ENCODE data around the gene SNHG17.

The SNHG17 gene

GRCh38 chr20:38406476-38406875 lies 28.7 kb downstream of the SNHG17 start:
- TF ChIP-seq POLR2AphosphoS5 (IDR thresholded peaks at IDR 0.05; ENCODE audit: low read depth) (no peak), SPI1 (IDR thresholded peaks at IDR 0.05; ENCODE audit: borderline replicate concordance, low read depth) (no peak), REST (IDR thresholded peaks at IDR 0.05; ENCODE audit: insufficient replicate concordance, low read depth) (no peak), GABPA (IDR thresholded peaks at IDR 0.05; ENCODE audit: low read depth) (no peak)
- TF ChIP-seq, protein P1, sequence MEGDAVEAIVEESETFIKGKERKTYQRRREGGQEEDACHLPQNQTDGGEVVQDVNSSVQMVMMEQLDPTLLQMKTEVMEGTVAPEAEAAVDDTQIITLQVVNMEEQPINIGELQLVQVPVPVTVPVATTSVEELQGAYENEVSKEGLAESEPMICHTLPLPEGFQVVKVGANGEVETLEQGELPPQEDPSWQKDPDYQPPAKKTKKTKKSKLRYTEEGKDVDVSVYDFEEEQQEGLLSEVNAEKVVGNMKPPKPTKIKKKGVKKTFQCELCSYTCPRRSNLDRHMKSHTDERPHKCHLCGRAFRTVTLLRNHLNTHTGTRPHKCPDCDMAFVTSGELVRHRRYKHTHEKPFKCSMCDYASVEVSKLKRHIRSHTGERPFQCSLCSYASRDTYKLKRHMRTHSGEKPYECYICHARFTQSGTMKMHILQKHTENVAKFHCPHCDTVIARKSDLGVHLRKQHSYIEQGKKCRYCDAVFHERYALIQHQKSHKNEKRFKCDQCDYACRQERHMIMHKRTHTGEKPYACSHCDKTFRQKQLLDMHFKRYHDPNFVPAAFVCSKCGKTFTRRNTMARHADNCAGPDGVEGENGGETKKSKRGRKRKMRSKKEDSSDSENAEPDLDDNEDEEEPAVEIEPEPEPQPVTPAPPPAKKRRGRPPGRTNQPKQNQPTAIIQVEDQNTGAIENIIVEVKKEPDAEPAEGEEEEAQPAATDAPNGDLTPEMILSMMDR (IDR thresholded peaks at IDR 0.05; ENCODE audit: insufficient read depth, low read length): no peak
- Histone ChIP-seq H3K4me3 (replicated peaks; ENCODE audit: insufficient read depth, low read length) (no peak overlapping the region), H3K27me3 (ENCODE audit: insufficient read depth, poor library complexity, severe bottlenecking) (no peaks in the 10 kb centered on the region), H3K27ac (replicated peaks) (no peak overlapping the region)
- DNase-seq (ENCODE audit: low read depth in 1 of 2, low spot score in 1 of 2): no peak

DNA sequence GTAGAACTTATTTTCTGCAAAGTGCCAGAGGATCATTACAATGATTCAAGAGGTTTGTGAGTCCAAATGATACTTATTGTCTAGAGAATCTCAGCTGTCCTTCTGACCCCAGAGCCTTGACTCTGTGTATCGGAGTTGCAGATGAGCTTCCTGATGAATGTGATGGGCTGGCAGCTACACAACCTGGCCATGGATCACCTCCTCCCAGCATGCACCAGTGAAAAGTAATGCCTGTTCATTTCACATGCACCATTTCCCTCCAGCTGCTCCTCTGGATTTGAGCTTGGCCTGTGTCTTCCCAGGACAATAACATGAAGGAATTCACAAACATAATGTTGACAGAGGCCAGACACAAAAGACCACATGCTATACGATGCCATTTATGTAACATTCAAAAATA lies 30.0 kb downstream of the SNHG17 start:
- Histone ChIP-seq H3K27me3 (ENCODE audit: insufficient read depth, poor library complexity, severe bottlenecking) (no peaks in the 10 kb centered on the region), H3K27ac (replicated peaks) (no peak overlapping the region), H3K4me3 (replicated peaks; ENCODE audit: insufficient read depth, low read length) (no peak overlapping the region)
- DNase-seq (ENCODE audit: low read depth in 1 of 2, low spot score in 1 of 2): no peak
- TF ChIP-seq SPI1 (IDR thresholded peaks at IDR 0.05; ENCODE audit: borderline replicate concordance, low read depth) (no peak), GABPA (IDR thresholded peaks at IDR 0.05; ENCODE audit: low read depth) (no peak), POLR2AphosphoS5 (IDR thresholded peaks at IDR 0.05; ENCODE audit: low read depth) (no peak), REST (IDR thresholded peaks at IDR 0.05; ENCODE audit: insufficient replicate concordance, low read depth) (no peak)
- TF ChIP-seq, protein P1 (IDR thresholded peaks at IDR 0.05; ENCODE audit: insufficient read depth, low read length): no peak

DNA sequence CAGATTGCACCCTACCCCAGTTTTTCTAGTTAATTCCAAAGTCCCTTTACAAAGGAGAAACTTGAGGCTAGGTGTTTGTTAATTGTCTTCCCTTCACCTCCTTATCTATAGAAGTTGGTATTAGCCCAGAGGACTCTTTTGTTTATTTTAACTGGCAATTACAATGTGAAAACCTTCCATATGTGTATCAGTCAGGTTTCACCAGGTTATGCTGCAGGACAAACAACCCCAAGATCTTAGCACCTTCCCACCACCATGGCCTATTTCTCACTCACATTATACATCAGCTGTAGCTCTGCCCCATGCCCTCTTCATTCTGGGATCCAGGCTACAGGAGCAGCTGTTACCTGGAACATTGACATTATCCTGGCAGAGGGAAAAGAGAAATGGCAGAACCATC lies 31.1 kb downstream of the SNHG17 start:
- TF ChIP-seq POLR2AphosphoS5 (IDR thresholded peaks at IDR 0.05; ENCODE audit: low read depth) (no peak), SPI1 (IDR thresholded peaks at IDR 0.05; ENCODE audit: borderline replicate concordance, low read depth) (no peak), GABPA (IDR thresholded peaks at IDR 0.05; ENCODE audit: low read depth) (no peak), REST (IDR thresholded peaks at IDR 0.05; ENCODE audit: insufficient replicate concordance, low read depth) (no peak)
- TF ChIP-seq, protein P1 (IDR thresholded peaks at IDR 0.05; ENCODE audit: insufficient read depth, low read length): no peak
- H3K4me3 ChIP-seq (replicated peaks; ENCODE audit: insufficient read depth, low read length): no peak overlapping the region
- H3K27me3 ChIP-seq (ENCODE audit: insufficient read depth, poor library complexity, severe bottlenecking): no peaks in the 10 kb centered on the region
- H3K27ac ChIP-seq (replicated peaks): no peak overlapping the region
- DNase-seq (ENCODE audit: low read depth in 1 of 2, low spot score in 1 of 2): no peak
